Measurements from ENCODE around the gene TPSB2. TPM values are rescaled to one million over a fixed set of nuclear protein-coding genes. Genes with fewer than 3 reads are reported as not detected.

Gene TPSB2
- total RNA-seq, 1 donor from 2014 or later, result not detected

- no peak for TF ChIP-seq CTCF (IDR thresholded peaks at IDR 0.05; ENCODE audit: unreplicated experiment)
- no peaks in the 10 kb centered on the region for H3K4me1 Mint-ChIP-seq
- peaks cover 1% of the 10 kb centered on the region for H3K27me3 Mint-ChIP-seq (ENCODE audit: low read depth)
- H3K27ac Mint-ChIP-seq, result no peak within 1 kb of the TSS
- no peak within 1 kb of the TSS for H3K4me3 Mint-ChIP-seq
- no peaks in the 10 kb centered on the region for H3K9me3 Mint-ChIP-seq
- no peaks in the 10 kb centered on the region for H3K36me3 Mint-ChIP-seq
- no peak for DNase-seq (ENCODE audit: low spot score in 2 of 2, unreplicated experiment in 2 of 2)
Measured at GRCh38 chr16:1225051-1225451, 4.9 kb downstream of the TPSB2 start, which contains the start of gene TPSG1. Gene TPSG1 (minus strand): TSS chr16:1225268. CDS start chr16:1225252, 16 bp downstream.

GRCh38 chr16:1224558-1224957, 5.4 kb downstream of the TPSB2 start:
- Mint-ChIP-seq H3K4me3 (no peak overlapping the region), H3K27me3 (ENCODE audit: low read depth) (peaks cover 1% of the 10 kb centered on the region), H3K9me3 (no peaks in the 10 kb centered on the region), H3K36me3 (no peaks in the 10 kb centered on the region), H3K27ac (no peak overlapping the region), H3K4me1 (no peaks in the 10 kb centered on the region)
- DNase-seq (ENCODE audit: low spot score in 2 of 2, unreplicated experiment in 2 of 2), result no peak
- no peak for TF ChIP-seq CTCF (IDR thresholded peaks at IDR 0.05; ENCODE audit: unreplicated experiment)

- Mint-ChIP-seq H3K36me3 (no peaks in the 10 kb centered on the region), H3K4me1 (no peaks in the 10 kb centered on the region), H3K27ac (no peak overlapping the region), H3K9me3 (no peaks in the 10 kb centered on the region), H3K4me3 (no peak overlapping the region), H3K27me3 (ENCODE audit: low read depth) (peaks cover 1% of the 10 kb centered on the region)
- no peak for DNase-seq (ENCODE audit: low spot score in 2 of 2, unreplicated experiment in 2 of 2)
- TF ChIP-seq CTCF (IDR thresholded peaks at IDR 0.05; ENCODE audit: unreplicated experiment), result no peak
Measured at GRCh38 chr16:1223355-1224214, 6.4 kb downstream of the TPSB2 start.

GRCh38 chr16:1222553-1223354, 7.2 kb downstream of the TPSB2 start:
- no peak for TF ChIP-seq CTCF (IDR thresholded peaks at IDR 0.05; ENCODE audit: unreplicated experiment)
- DNase-seq (ENCODE audit: low spot score in 2 of 2, unreplicated experiment in 2 of 2), result no peak
- no peaks in the 10 kb centered on the region for H3K4me1 Mint-ChIP-seq
- no peaks in the 10 kb centered on the region for H3K36me3 Mint-ChIP-seq
- H3K4me3 Mint-ChIP-seq, result no peak overlapping the region
- H3K27me3 Mint-ChIP-seq (ENCODE audit: low read depth), result peaks cover 1% of the 10 kb centered on the region
- no peaks in the 10 kb centered on the region for H3K9me3 Mint-ChIP-seq
- H3K27ac Mint-ChIP-seq, result no peak overlapping the region

- no peaks in the 10 kb centered on the region for H3K9me3 Mint-ChIP-seq
- H3K36me3 Mint-ChIP-seq, result no peaks in the 10 kb centered on the region
- no peak for DNase-seq (ENCODE audit: low spot score in 2 of 2, unreplicated experiment in 2 of 2)
- H3K4me3 Mint-ChIP-seq, result no peak overlapping the region
- peaks cover 1% of the 10 kb centered on the region for H3K27me3 Mint-ChIP-seq (ENCODE audit: low read depth)
- no peaks in the 10 kb centered on the region for H3K4me1 Mint-ChIP-seq
- no peak for TF ChIP-seq CTCF (IDR thresholded peaks at IDR 0.05; ENCODE audit: unreplicated experiment)
- no peak overlapping the region for H3K27ac Mint-ChIP-seq
Measured at GRCh38 chr16:1221628-1222552, 8.1 kb downstream of the TPSB2 start.

All from mesothelial cell of epicardium (in vitro differentiated cells).